Trophoblast cell (in vitro differentiated cells and primary cell): ENCODE measurements around the gene FSTL4.

Source experiments
- DNase-seq, 2 donors: peaks; one replicate each; pipeline ENCODE4 v3.0.0-alpha.2; 2016
- H2AFZ ChIP-seq: 2 replicates; pipeline ENCODE4 v1.6.1; 2013; ENCODE audit warnings: low read length, moderate library complexity, mild to moderate bottlenecking; ENCODE audit not compliant: insufficient read depth, poor library complexity
- H2AK5ac ChIP-seq: 2 replicates; pipeline ENCODE4 v1.6.1; 2013; ENCODE audit warnings: mild to moderate bottlenecking, low read length
- H2BK120ac ChIP-seq: 2 replicates; pipeline ENCODE4 v1.6.1; 2013; ENCODE audit warnings: low read length, mild to moderate bottlenecking, moderate library complexity; ENCODE audit not compliant: insufficient read depth, poor library complexity
- H2BK12ac ChIP-seq: 2 replicates; pipeline ENCODE4 v1.6.1; 2013; ENCODE audit warnings: mild to moderate bottlenecking, low read length, moderate library complexity
- H2BK5ac ChIP-seq: 2 replicates; pipeline ENCODE4 v1.6.1; 2013; ENCODE audit warnings: low read length, low read depth, moderate library complexity, mild to moderate bottlenecking; ENCODE audit not compliant: poor library complexity
- H3K14ac ChIP-seq: 2 replicates; pipeline ENCODE4 v1.6.1; 2013; ENCODE audit warnings: mild to moderate bottlenecking, low read length
- H3K18ac ChIP-seq: 2 replicates; pipeline ENCODE4 v1.6.1; 2013; ENCODE audit warnings: mild to moderate bottlenecking, low read length
- H3K23ac ChIP-seq: 2 replicates; pipeline ENCODE4 v1.6.1; 2013; ENCODE audit warnings: low read length
- H3K27ac ChIP-seq: 2 replicates; pipeline ENCODE4 v1.5.1; 2013; ENCODE audit warnings: low read depth, mild to moderate bottlenecking, inconsistent platforms, low read length, moderate library complexity
- H3K27me3 ChIP-seq: 2 replicates; pipeline ENCODE4 v1.6.1; 2013; ENCODE audit warnings: inconsistent platforms, mild to moderate bottlenecking, low read length, moderate library complexity; ENCODE audit not compliant: insufficient read depth
- H3K36me3 ChIP-seq, 2 experiments: 1 replicate in 1 of 2; 2 replicates in 1 of 2; pipeline ENCODE4 v1.6.1; 2013; ENCODE audit warnings: low read length in 2 of 2, mild to moderate bottlenecking in 2 of 2, moderate library complexity in 1 of 2; ENCODE audit not compliant: insufficient read depth in 2 of 2, control insufficient read depth in 1 of 2
- H3K4ac ChIP-seq: 2 replicates; pipeline ENCODE4 v1.6.1; 2013; ENCODE audit warnings: low read depth, mild to moderate bottlenecking, low read length, moderate library complexity
- H3K4me1 ChIP-seq, 2 experiments: 1 replicate in 1 of 2; 2 replicates in 1 of 2; pipeline ENCODE4 v1.6.1; 2013; ENCODE audit warnings: low read length in 2 of 2, mild to moderate bottlenecking in 2 of 2, moderate library complexity in 1 of 2; ENCODE audit not compliant: insufficient read depth in 2 of 2, control insufficient read depth in 1 of 2
- H3K4me2 ChIP-seq: 2 replicates; pipeline ENCODE4 v1.6.1; 2013; ENCODE audit warnings: inconsistent platforms, mild to moderate bottlenecking, low read length, moderate library complexity
- H3K4me3 ChIP-seq: 2 replicates; pipeline ENCODE4 v1.5.1; 2013; ENCODE audit warnings: mild to moderate bottlenecking, low read depth, low read length, inconsistent platforms
- H3K79me1 ChIP-seq: one replicate; pipeline ENCODE4 v1.6.1; 2013; ENCODE audit warnings: low read length
- H3K79me2 ChIP-seq: 2 replicates; pipeline ENCODE4 v1.6.1; 2013; ENCODE audit warnings: low read length, mild to moderate bottlenecking; ENCODE audit not compliant: control insufficient read depth, insufficient read depth, poor library complexity
- H3K9ac ChIP-seq: 2 replicates; pipeline ENCODE4 v1.6.1; 2013; ENCODE audit warnings: mild to moderate bottlenecking, low read length
- H3K9me3 ChIP-seq: 2 replicates; pipeline ENCODE4 v1.6.1; 2013; ENCODE audit warnings: low read depth, mild to moderate bottlenecking, control low read depth, inconsistent platforms, low read length; ENCODE audit not compliant: insufficient read depth
- H4K12ac ChIP-seq: 2 replicates; pipeline ENCODE4 v1.6.1; 2013; ENCODE audit warnings: low read depth, mild to moderate bottlenecking, low read length, moderate library complexity
- H4K8ac ChIP-seq: 2 replicates; pipeline ENCODE4 v1.6.1; 2013; ENCODE audit warnings: low read depth, mild to moderate bottlenecking, low read length, moderate library complexity
- H4K91ac ChIP-seq: one replicate; pipeline ENCODE4 v1.6.1; 2013; ENCODE audit warnings: low read depth, mild to moderate bottlenecking, low read length, moderate library complexity
- WGBS: extraction: QIAGEN DNeasy Blood & Tissue Kit; methylation state at CpG from one replicate; pipeline ENCODE4 v1.1.7; 2013; ENCODE audit warnings: missing lambda C conversion rate; ENCODE audit not compliant: insufficient read length, insufficient coverage; ENCODE audit errors: extremely low coverage; 5-methylcytosine and 5-hydroxymethylcytosine counted together

FSTL4 gene

GRCh38 chr5:133403741-133404364, 208.5 kb downstream of the FSTL4 start:
- no peak overlapping the region for H2BK12ac ChIP-seq
- no peak overlapping the region for H3K18ac ChIP-seq
- no peaks in the 10 kb centered on the region for H3K79me1 ChIP-seq
- peaks cover 5% of the 10 kb centered on the region for H3K9me3 ChIP-seq
- H4K91ac ChIP-seq: no peak overlapping the region
- no peak overlapping the region for H3K14ac ChIP-seq
- H3K4ac ChIP-seq: no peak overlapping the region
- no peak overlapping the region for H4K12ac ChIP-seq
- H3K4me2 ChIP-seq: no peak overlapping the region
- no peaks in the 10 kb centered on the region for H3K79me2 ChIP-seq
- peaks cover 6 to 13% of the 10 kb centered on the region in 2 experiments for H3K4me1 ChIP-seq
- H3K9ac ChIP-seq: no peak overlapping the region
- H3K4me3 ChIP-seq: no peak overlapping the region
- H2AFZ ChIP-seq: no peak overlapping the region
- H3K36me3 ChIP-seq: no peaks in the 10 kb centered on the region
- no peak overlapping the region for H3K27ac ChIP-seq
- no peak overlapping the region for H4K8ac ChIP-seq
- H2AK5ac ChIP-seq: no peak overlapping the region
- H3K27me3 ChIP-seq: no peaks in the 10 kb centered on the region
- no peak overlapping the region for H2BK120ac ChIP-seq
- no peak overlapping the region for H2BK5ac ChIP-seq
- no peak overlapping the region for H3K23ac ChIP-seq
- no CpG with 5 or more reads among the region's 5 CpGs for WGBS
- no peak for DNase-seq

GRCh38 chr5:133402775-133403174, 209.6 kb downstream of the FSTL4 start:
- Histone ChIP-seq H3K79me2 (no peaks in the 10 kb centered on the region), H2AK5ac (no peak overlapping the region), H3K14ac (no peak overlapping the region), H3K4me2 (no peak overlapping the region), H3K79me1 (no peaks in the 10 kb centered on the region), H3K9ac (no peak overlapping the region), H3K27me3 (no peaks in the 10 kb centered on the region), H3K23ac (no peak overlapping the region), H3K4me3 (no peak overlapping the region), H2BK120ac (no peak overlapping the region), H2BK5ac (no peak overlapping the region), H3K4ac (no peak overlapping the region), H4K91ac (no peak overlapping the region), H3K18ac (no peak overlapping the region), H3K4me1 (peaks cover 6 to 13% of the 10 kb centered on the region in 2 experiments), H3K27ac (no peak overlapping the region), H2BK12ac (no peak overlapping the region), H3K9me3 (peaks cover 5% of the 10 kb centered on the region), H4K8ac (no peak overlapping the region), H2AFZ (no peak overlapping the region), H3K36me3 (no peaks in the 10 kb centered on the region), H4K12ac (no peak overlapping the region)
- no CpG with 5 or more reads among the region's 12 CpGs for WGBS
- DNase-seq: no peak

- WGBS: no CpG with 5 or more reads among the region's 9 CpGs
- no peaks in the 10 kb centered on the region for H3K27me3 ChIP-seq
- H3K4me3 ChIP-seq: no peak overlapping the region
- H2BK12ac ChIP-seq: no peak overlapping the region
- no peak overlapping the region for H3K23ac ChIP-seq
- H2AK5ac ChIP-seq: no peak overlapping the region
- no peaks in the 10 kb centered on the region for H3K79me2 ChIP-seq
- no peak overlapping the region for H3K9ac ChIP-seq
- no peak overlapping the region for H2BK5ac ChIP-seq
- no peak overlapping the region for H3K4me2 ChIP-seq
- no peak overlapping the region for H4K8ac ChIP-seq
- no peak overlapping the region for H3K18ac ChIP-seq
- no peak for DNase-seq
- peaks cover 6 to 13% of the 10 kb centered on the region in 2 experiments for H3K4me1 ChIP-seq
- no peak overlapping the region for H3K4ac ChIP-seq
- no peak overlapping the region for H2AFZ ChIP-seq
- no peak overlapping the region for H4K91ac ChIP-seq
- H2BK120ac ChIP-seq: no peak overlapping the region
- no peak overlapping the region for H3K27ac ChIP-seq
- no peak overlapping the region for H4K12ac ChIP-seq
- no peak overlapping the region for H3K14ac ChIP-seq
- no peaks in the 10 kb centered on the region for H3K79me1 ChIP-seq
- H3K9me3 ChIP-seq: peaks cover 5% of the 10 kb centered on the region
- H3K36me3 ChIP-seq: no peaks in the 10 kb centered on the region
Measured at GRCh38 chr5:133401731-133402347, 210.5 kb downstream of the FSTL4 start.

- Histone ChIP-seq H4K12ac (no peak overlapping the region), H2AFZ (no peak overlapping the region), H3K79me2 (no peaks in the 10 kb centered on the region), H3K4me2 (no peak overlapping the region), H3K14ac (no peak overlapping the region), H4K8ac (no peak overlapping the region), H3K4me1 (peaks cover 6 to 13% of the 10 kb centered on the region in 2 experiments), H2BK120ac (no peak overlapping the region), H3K27me3 (no peaks in the 10 kb centered on the region), H3K4me3 (no peak overlapping the region), H3K27ac (no peak overlapping the region), H3K9me3 (peaks cover 5% of the 10 kb centered on the region), H3K36me3 (no peaks in the 10 kb centered on the region), H3K9ac (no peak overlapping the region), H3K18ac (no peak overlapping the region), H2BK5ac (no peak overlapping the region), H3K4ac (no peak overlapping the region), H3K79me1 (no peaks in the 10 kb centered on the region), H2AK5ac (no peak overlapping the region), H3K23ac (no peak overlapping the region), H4K91ac (no peak overlapping the region), H2BK12ac (no peak overlapping the region)
- DNase-seq: no peak
- no CpG with 5 or more reads among the region's 10 CpGs for WGBS
Measured at GRCh38 chr5:133400831-133401351, 211.4 kb downstream of the FSTL4 start.
